HepG2 (cell line): ENCODE results near the gene PTH1R. TPM values are rescaled to one million over a fixed set of nuclear protein-coding genes. Genes with fewer than 3 reads are reported as not detected.
A peak's percentile ranks its signal among the peaks of the same experiment; 100 is the strongest.

Source experiments
- ATAC-seq: fragments of 200-7000 bp; cut with Tn5 transposase; 3 replicates; pipeline ENCODE4 v1.9.1; 2020; ENCODE audit warnings: mild to moderate bottlenecking, moderate library complexity
- BruUV-seq: library from RNA; stranded (reverse); fragments of 400-500 nt; replicated peaks from 2 replicates; lab custom pipeline; 2021; lab: Mats Ljungman, UMichigan
- CTCF ChIA-PET: fragments of 300-600 bp; formaldehyde crosslinking; extraction: SDS; loops from one replicate; lab custom pipeline; 2021; ENCODE audit warnings: low total read pairs, inconsistent platforms, low intra/inter-chr PET ratio; lab: Yijun Ruan, JAX
- POLR2A ChIA-PET: fragments of 350-600 bp; sonication (Branson Sonifier 250); formaldehyde crosslinking; loops from one replicate; lab custom pipeline; 2020; ENCODE audit warnings: antibody characterized with exemption, inconsistent platforms; lab: Yijun Ruan, JAX
- DNase-seq: peaks from one replicate; pipeline ENCODE4 v3.0.0-alpha.2; 2015; ENCODE audit warnings: low spot score
- FAIRE-seq: peaks from 3 replicates; lab custom pipeline; 2011; peaks lifted over from hg19 to GRCh38; lab: Jason Lieb, UNC
- H2AFZ ChIP-seq: one replicate; pipeline ENCODE4 v1.6.1; 2011; ENCODE audit warnings: low read length, inconsistent platforms
- H3K27ac ChIP-seq: fragments of 300-600 bp; 3 replicates; pipeline ENCODE4 v1.8.0; 2011; ENCODE audit warnings: mixed run types, mild to moderate bottlenecking, mixed read lengths, low read length, inconsistent platforms; ENCODE audit not compliant: insufficient read depth; ENCODE audit errors: extremely low read length
- H3K27me3 ChIP-seq, 2 experiments: fragments of 200-600 bp in 1 of 2; 2 replicates in 1 of 2; 3 replicates in 1 of 2; pipeline versions ENCODE4 v1.6.0 to v1.8.0; 2011; ENCODE audit warnings: low read length in 2 of 2, mild to moderate bottlenecking in 2 of 2, moderate library complexity in 2 of 2, inconsistent platforms in 1 of 2; ENCODE audit not compliant: insufficient read depth in 2 of 2, control insufficient read depth in 1 of 2
- H3K36me3 ChIP-seq, 2 experiments: fragments of 200-600 bp in 1 of 2; replicated peaks in 1 of 2; 2 replicates in 1 of 2; 3 replicates in 1 of 2; pipeline versions ENCODE4 v1.5.1 to v1.8.0; 2011; ENCODE audit warnings: low read length in 2 of 2, inconsistent platforms in 1 of 2; ENCODE audit not compliant: insufficient read depth in 2 of 2, control insufficient read depth in 1 of 2
- H3K4me1 ChIP-seq: 2 replicates; pipeline ENCODE4 v1.5.1; 2012; ENCODE audit warnings: low read length, inconsistent platforms; ENCODE audit not compliant: insufficient read depth
- H3K4me2 ChIP-seq: 2 replicates; pipeline ENCODE4 v1.6.0; 2011; ENCODE audit warnings: low read depth, low read length, inconsistent platforms
- H3K4me3 ChIP-seq, 3 experiments: fragments of 200-600 bp in 1 of 3; sonication (generic), shearing (Covaris generic) in 1 of 3; replicated peaks in 1 of 3; 2 replicates each; pipeline ENCODE4 v1.5.1; 2011 to 2016; ENCODE audit warnings: low read length in 3 of 3, inconsistent platforms in 2 of 3, low read depth in 2 of 3, mild to moderate bottlenecking in 2 of 3, control low read depth in 1 of 3, mixed read lengths in 1 of 3; ENCODE audit not compliant: insufficient read depth in 1 of 3
- H3K79me2 ChIP-seq: one replicate; pipeline ENCODE4 v1.6.1; 2011; ENCODE audit warnings: low read length, inconsistent platforms; ENCODE audit not compliant: insufficient read depth
- H3K9ac ChIP-seq: 2 replicates; pipeline ENCODE4 v1.6.0; 2011; ENCODE audit warnings: mild to moderate bottlenecking, low read depth, low read length, inconsistent platforms; ENCODE audit not compliant: insufficient read depth
- H3K9me3 ChIP-seq: 2 replicates; pipeline ENCODE4 v1.5.1; 2012; ENCODE audit warnings: mild to moderate bottlenecking, low read length
- H4K20me1 ChIP-seq: 2 replicates; pipeline ENCODE4 v1.6.0; 2011; ENCODE audit warnings: inconsistent platforms, mild to moderate bottlenecking, low read length, moderate library complexity; ENCODE audit not compliant: insufficient read depth
- GATA4 ChIP-seq: sonication (generic); IDR thresholded peaks from 2 replicates; pipeline ENCODE4 v1.6.1; 2016; ENCODE audit warnings: antibody characterized with exemption, low read depth, borderline replicate concordance
- GMEB2 ChIP-seq: IDR thresholded peaks from 2 replicates; pipeline ENCODE4 v1.6.1; 2016; ENCODE audit warnings: missing biosample characterization, missing genetic modification reagents, low read depth
- MNT ChIP-seq: fragments of 450-650 bp; IDR thresholded peaks from 2 replicates; pipeline ENCODE4 v1.6.1; 2016
- SMAD3 ChIP-seq: sonication (generic); formaldehyde crosslinking; IDR thresholded peaks from 2 replicates; pipeline ENCODE4 v1.4.0; 2020; ENCODE audit warnings: missing genetic modification reagents
- ZBTB33 ChIP-seq: sonication (generic); formaldehyde crosslinking; IDR thresholded peaks from 2 replicates; pipeline ENCODE4 v1.4.0; 2020; ENCODE audit warnings: missing genetic modification reagents
- ZNF367 ChIP-seq: sonication (generic); formaldehyde crosslinking; IDR thresholded peaks from 2 replicates; pipeline ENCODE4 v1.4.0; 2020; ENCODE audit warnings: missing genetic modification reagents, borderline replicate concordance
- ZNF598 ChIP-seq: sonication (generic); formaldehyde crosslinking; IDR thresholded peaks from 2 replicates; pipeline ENCODE4 v1.5.1; 2020; ENCODE audit warnings: mild to moderate bottlenecking, missing genetic modification reagents, borderline replicate concordance
- WGBS: methylation state at CpG from one replicate; pipeline ENCODE4 v1.1.6; 2017; ENCODE audit warnings: low lambda C conversion rate; 5-methylcytosine and 5-hydroxymethylcytosine counted together
- in situ Hi-C: cut with HindIII; loops from 2 replicates; pipeline ENCODE4 v1.10.0; 2017; ENCODE audit warnings: low pct_unique_long_range_greater_than_20kb; ENCODE audit not compliant: extremely low pct_ligation_motif_present
- intact Hi-C: fragments of 100-400 bp; cut with micrococcal nuclease; formaldehyde crosslinking; loops from one replicate; pipeline ENCODE4 v1.10.0; 2022; ENCODE audit not compliant: unreplicated experiment
- polyA plus RNA-seq, 8 experiments: library from polyadenylated mRNA; depleted of rRNA in 3 of 8; stranded (reverse) in 7 of 8; unstranded in 1 of 8; fragments of >200 nt; fragmentation: Illumina TruSeq in 4 of 8; extraction: Trizol in 4 of 8; gene quantifications; 2 replicates each; pipeline versions ENCODE4 v1.2.1 to v1.2.3, GENCODE V29; 2011 to 2016; ENCODE audit warnings: low read depth in 4 of 8, missing spikeins in 1 of 8, mixed read lengths in 1 of 8; ENCODE audit not compliant: insufficient read depth in 1 of 8
- total RNA-seq, 5 experiments: library from RNA; depleted of rRNA; stranded (reverse); fragments of >200 nt; fragmentation: Illumina TruSeq; extraction: Trizol; gene quantifications; 2 replicates each; pipeline ENCODE4 v1.2.3, GENCODE V29; 2016; ENCODE audit warnings: low read depth in 1 of 5

PTH1R gene
- total and polyA plus RNA-seq, 2 of the 13 experiments (the other 11 are each of a cell fraction or from before 2014, with no cell fraction given) = not detected

- Histone ChIP-seq H2AFZ (no peak overlapping the region), H3K27ac (no peak overlapping the region), H3K9me3 (no peaks in the 10 kb centered on the region), H3K4me2 (no peak overlapping the region), H4K20me1 (peaks cover 24% of the 10 kb centered on the region)
- intact Hi-C loops = loop anchor here (10.0 kb wide), 1 partner anchor 49 kb away; the partner anchor contains the start of genes CCDC12 and NBEAL2
- 96% methylated on average over 6 of the region's 6 CpGs for WGBS
- no peak for DNase-seq
- POLR2A ChIA-PET = no interaction called here
- TF ChIP-seq GMEB2 (CRISPR knock-in tag) (no peak), MNT (peak; percentile 73), ZBTB33 (CRISPR knock-in tag) (peak; percentile 74), SMAD3 (CRISPR knock-in tag) (no peak), ZNF598 (no peak), GATA4 (no peak), ZNF367 (no peak)
- TF ChIP-seq, all 625 proteins: peak for 2
- no peaks in the 10 kb centered on the region for H3K27me3 ChIP-seq
- no peak for ATAC-seq
- no peak overlapping the region for H3K9ac ChIP-seq
- no peak for FAIRE-seq
- H3K36me3 ChIP-seq = peaks cover 45 to 79% of the 10 kb centered on the region in 2 experiments
- peaks cover 15% of the 10 kb centered on the region for H3K79me2 ChIP-seq
- CTCF ChIA-PET = no interaction called here
- BruUV-seq = no TSS peak
- no peak overlapping the region for H3K4me3 ChIP-seq
- H3K4me1 ChIP-seq = peaks cover 10% of the 10 kb centered on the region
- in situ Hi-C loops = no loop called here
Observed at GRCh38 chr3:46926039-46926438, 48.5 kb downstream of the PTH1R start.
